Lung (tissue), 12 donors: Measurements from ENCODE around the gene RERE. TPM values are rescaled to one million over a fixed set of nuclear protein-coding genes. Genes with fewer than 3 reads are reported as not detected.

ENCODE experiments used
- ATAC-seq: fragments of 200-7000 bp; cut with Tn5 transposase; one replicate; pipeline ENCODE4 v1.9.1; 2020; ENCODE audit warnings: moderate number of reproducible peaks; ENCODE audit not compliant: insufficient read depth, low FRiP score
- DNase-seq, 3 donors: peaks; one replicate each; pipeline ENCODE4 v3.0.0-alpha.2; 2013 to 2017
- H3K27ac ChIP-seq, 2 donors: one replicate each; pipeline ENCODE4 v1.5.1; 2013; ENCODE audit warnings: mild to moderate bottlenecking in 2 of 2, moderate library complexity in 2 of 2, control low read depth in 1 of 2, inconsistent platforms in 1 of 2, low read depth in 1 of 2, low read length in 1 of 2
- H3K27me3 ChIP-seq, 3 donors: one replicate each; pipeline ENCODE4 v1.5.1; 2013; ENCODE audit warnings: low read length in 2 of 3; ENCODE audit not compliant: control insufficient read depth in 3 of 3, insufficient read depth in 3 of 3
- H3K36me3 ChIP-seq, 4 donors: one replicate each; pipeline ENCODE4 v1.5.1; 2013; ENCODE audit warnings: low read length in 4 of 4, mild to moderate bottlenecking in 1 of 4, moderate library complexity in 1 of 4; ENCODE audit not compliant: control insufficient read depth in 4 of 4, insufficient read depth in 4 of 4
- H3K4me1 ChIP-seq, 5 donors: one replicate each; pipeline ENCODE4 v1.5.1; 2013; ENCODE audit warnings: low read length in 5 of 5, mild to moderate bottlenecking in 2 of 5, moderate library complexity in 1 of 5; ENCODE audit not compliant: control insufficient read depth in 5 of 5, insufficient read depth in 5 of 5
- H3K4me3 ChIP-seq: one replicate; pipeline ENCODE4 v1.5.1; 2013; ENCODE audit warnings: mild to moderate bottlenecking, control low read depth, moderate library complexity
- H3K9ac ChIP-seq, 2 donors: one replicate each; pipeline ENCODE4 v1.5.1; 2013; ENCODE audit warnings: low read length in 2 of 2, control low read depth in 1 of 2; ENCODE audit not compliant: insufficient read depth in 1 of 2
- H3K9me3 ChIP-seq, 4 donors: one replicate each; pipeline ENCODE4 v1.5.1; 2013; ENCODE audit warnings: low read length in 3 of 4, mild to moderate bottlenecking in 1 of 4, moderate library complexity in 1 of 4; ENCODE audit not compliant: control insufficient read depth in 4 of 4, insufficient read depth in 3 of 4
- CTCF ChIP-seq: IDR thresholded peaks from 2 replicates; pipeline ENCODE4 v1.5.1; 2012; ENCODE audit warnings: mild to moderate bottlenecking; ENCODE audit errors: control extremely low read depth, extremely low read depth
- WGBS, 2 donors: extraction: QIAGEN DNeasy Blood & Tissue Kit; methylation state at CpG; one replicate each; pipeline ENCODE4 v1.1.7; 2013; 5-methylcytosine and 5-hydroxymethylcytosine counted together
- polyA plus RNA-seq, 2 donors: library from polyadenylated mRNA; stranded (reverse); fragments of 200-250 nt; gene quantifications; one replicate each; pipeline ENCODE4 v1.2.1, GENCODE V29; 2013
- total RNA-seq, 2 donors: library from RNA; depleted of rRNA in 1 of 2; stranded (reverse); fragments of >200 nt in 1 of 2; gene quantifications; one replicate each; pipeline ENCODE4 v1.2.1, GENCODE V29; 2014 to 2021
- donor health status: control.
- donor health status: control.
- donor health status: Bipolar disorder and iron deficiency.
- donor health status: healthy.
- donor health status: DM: yes; HTN: yes; CAD: no.

Gene RERE
- total and polyA plus RNA-seq, 4 donors, result 21.7 to 207 (median 57.5) TPM

DNA sequence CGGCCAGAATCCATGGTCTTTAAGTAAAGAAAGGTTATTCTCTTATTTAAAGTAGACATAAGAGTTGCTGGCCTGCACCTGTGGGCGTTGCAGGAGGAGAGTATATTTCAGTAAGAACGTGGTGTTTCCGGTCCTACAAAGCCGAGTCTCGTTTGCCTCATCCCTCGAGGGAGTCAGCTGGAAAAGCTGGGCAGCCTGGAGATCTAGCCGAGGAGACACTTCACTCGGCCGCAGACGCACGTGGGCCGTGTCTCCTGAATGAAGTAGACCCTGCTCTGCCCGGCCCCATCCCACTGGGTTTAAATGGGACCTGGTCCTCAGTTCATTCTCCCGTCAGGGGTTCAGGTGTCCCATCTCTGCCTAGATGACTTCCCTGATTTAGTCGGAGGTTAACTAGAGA, 484.6 kb downstream of the RERE start:
- no peaks in the 10 kb centered on the region for H3K9me3 ChIP-seq
- no peak for ATAC-seq
- no peaks in the 10 kb centered on the region for H3K36me3 ChIP-seq
- WGBS, 2 donors, result 90 to 96% methylated on average over 16 of the region's 16 CpGs
- DNase-seq, result no peak
- TF ChIP-seq CTCF, result no peak
- no peak overlapping the region for H3K9ac ChIP-seq
- no peaks in the 10 kb centered on the region for H3K27me3 ChIP-seq
- no peaks in the 10 kb centered on the region for H3K4me1 ChIP-seq
- H3K4me3 ChIP-seq, result no peak overlapping the region
- H3K27ac ChIP-seq, result no peak overlapping the region

DNA sequence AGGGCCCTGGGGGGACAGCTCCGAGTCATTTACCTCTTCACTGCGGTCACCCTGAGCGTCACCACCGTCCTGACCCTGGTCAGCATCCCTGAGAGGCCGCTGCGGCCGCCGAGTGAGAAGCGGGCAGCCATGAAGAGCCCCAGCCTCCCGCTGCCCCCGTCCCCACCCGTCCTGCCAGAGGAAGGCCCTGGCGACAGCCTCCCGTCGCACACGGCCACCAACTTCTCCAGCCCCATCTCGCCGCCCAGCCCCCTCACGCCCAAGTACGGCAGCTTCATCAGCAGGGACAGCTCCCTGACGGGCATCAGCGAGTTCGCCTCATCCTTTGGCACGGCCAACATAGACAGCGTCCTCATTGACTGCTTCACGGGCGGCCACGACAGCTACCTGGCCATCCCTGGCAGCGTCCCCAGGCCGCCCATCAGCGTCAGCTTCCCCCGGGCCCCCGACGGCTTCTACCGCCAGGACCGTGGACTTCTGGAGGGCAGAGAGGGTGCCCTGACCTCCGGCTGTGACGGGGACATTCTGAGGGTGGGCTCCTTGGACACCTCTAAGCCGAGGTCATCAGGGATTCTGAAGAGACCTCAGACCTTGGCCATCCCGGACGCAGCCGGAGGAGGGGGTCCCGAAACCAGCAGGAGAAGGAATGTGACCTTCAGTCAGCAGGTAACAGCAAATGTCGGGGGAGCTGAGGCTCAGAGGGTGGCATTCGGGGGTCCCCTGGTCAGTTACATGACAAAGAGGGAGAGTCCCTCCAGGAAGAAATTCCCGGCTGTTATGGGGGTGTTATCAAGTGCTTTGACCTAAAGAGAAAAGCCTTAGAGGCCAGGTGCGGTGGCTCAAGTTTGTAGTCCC, 486.9 kb downstream of the RERE start:
- WGBS, 2 donors, result 93 to 97% methylated on average over 47 of the region's 47 CpGs
- no peak overlapping the region for H3K9ac ChIP-seq
- H3K4me1 ChIP-seq, result no peaks in the 10 kb centered on the region
- H3K4me3 ChIP-seq, result no peak overlapping the region
- no peak for TF ChIP-seq CTCF
- DNase-seq (no peak), ATAC-seq (no peak)
- H3K9me3 ChIP-seq, result no peaks in the 10 kb centered on the region
- no peak overlapping the region for H3K27ac ChIP-seq
- H3K36me3 ChIP-seq, result no peaks in the 10 kb centered on the region
- H3K27me3 ChIP-seq, result no peaks in the 10 kb centered on the region

DNA sequence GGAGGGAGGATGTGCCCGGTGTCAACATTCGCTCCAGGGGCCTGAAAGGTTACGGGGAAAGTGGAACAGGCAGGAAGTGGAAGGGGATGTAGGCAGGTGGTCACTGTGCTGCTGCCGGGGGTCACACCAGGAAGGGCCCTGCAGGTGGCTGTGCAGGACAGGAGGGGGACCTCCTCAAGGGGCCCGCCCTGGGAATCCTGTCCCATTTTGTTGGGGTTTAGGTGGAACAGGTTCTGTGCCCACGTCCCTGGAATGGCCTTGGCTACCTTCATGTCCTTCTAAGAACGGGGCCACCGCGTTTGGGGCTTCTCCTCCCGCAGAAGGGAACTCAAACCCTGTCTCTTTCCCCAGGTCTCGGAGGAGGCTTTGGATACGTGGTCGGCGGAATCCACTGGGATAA, 487.6 kb downstream of the RERE start:
- Histone ChIP-seq H3K9me3 (no peaks in the 10 kb centered on the region), H3K27ac (no peak overlapping the region), H3K4me3 (no peak overlapping the region), H3K36me3 (no peaks in the 10 kb centered on the region), H3K4me1 (no peaks in the 10 kb centered on the region), H3K9ac (no peak overlapping the region), H3K27me3 (no peaks in the 10 kb centered on the region)
- TF ChIP-seq CTCF, result no peak
- ATAC-seq (no peak), DNase-seq (no peak)
- 85 to 90% methylated on average over 14 of the region's 14 CpGs for WGBS, 2 donors
